Neural crest cell (in vitro differentiated cells): ENCODE results near the gene PRKCQ. TPM values are rescaled to one million over a fixed set of nuclear protein-coding genes. Genes with fewer than 3 reads are reported as not detected.

Experiments used
- DNase-seq: peaks from one replicate; pipeline ENCODE4 v3.0.0; 2021; ENCODE audit warnings: low read depth, mixed read lengths, low spot score
- H3K27ac Mint-ChIP-seq: one replicate; pipeline ENCODE4 v1.8.0; 2021; ENCODE audit warnings: mild to moderate bottlenecking, mixed read lengths; ENCODE audit not compliant: unreplicated experiment
- H3K27me3 Mint-ChIP-seq: 2 replicates; pipeline ENCODE4 v1.8.0; 2021; ENCODE audit warnings: low read depth, mild to moderate bottlenecking, mixed read lengths
- H3K36me3 Mint-ChIP-seq: 2 replicates; pipeline ENCODE4 v1.8.0; 2021; ENCODE audit warnings: low read depth, mild to moderate bottlenecking, mixed read lengths
- H3K4me1 Mint-ChIP-seq: 2 replicates; pipeline ENCODE4 v1.8.0; 2021; ENCODE audit warnings: mixed read lengths
- H3K4me3 Mint-ChIP-seq: one replicate; pipeline ENCODE4 v1.8.0; 2021; ENCODE audit warnings: mild to moderate bottlenecking, mixed read lengths
- H3K9me3 Mint-ChIP-seq: 2 replicates; pipeline ENCODE4 v1.8.0; 2021; ENCODE audit warnings: mixed read lengths
- CTCF ChIP-seq: fragments of 200-600 bp; sonication (generic); conservative IDR thresholded peaks from 2 replicates; pipeline ENCODE4 v1.5.0; 2021; ENCODE audit warnings: antibody characterized with exemption, mild to moderate bottlenecking
- total RNA-seq: library from RNA; stranded (reverse); gene quantifications from 2 replicates; pipeline ENCODE4 v1.2.1, GENCODE V29; 2021

Gene PRKCQ
- total RNA-seq, 1 donor from 2014 or later: 3.2 TPM

GRCh38 chr10:6522230-6522629 lies 57.8 kb downstream of the PRKCQ start:
- TF ChIP-seq CTCF: no peak
- DNase-seq: no peak
- Mint-ChIP-seq H3K36me3 (no peaks in the 10 kb centered on the region), H3K9me3 (no peaks in the 10 kb centered on the region), H3K27ac (no peak overlapping the region), H3K27me3 (peaks cover 7% of the 10 kb centered on the region), H3K4me3 (no peak overlapping the region), H3K4me1 (no peaks in the 10 kb centered on the region)

GRCh38 chr10:6520138-6520537 lies 59.9 kb downstream of the PRKCQ start:
- no peaks in the 10 kb centered on the region for H3K36me3 Mint-ChIP-seq
- no peaks in the 10 kb centered on the region for H3K4me1 Mint-ChIP-seq
- no peak for DNase-seq
- H3K27ac Mint-ChIP-seq: no peak overlapping the region
- H3K4me3 Mint-ChIP-seq: no peak overlapping the region
- TF ChIP-seq CTCF: no peak
- no peaks in the 10 kb centered on the region for H3K9me3 Mint-ChIP-seq
- H3K27me3 Mint-ChIP-seq: peaks cover 3% of the 10 kb centered on the region

GRCh38 chr10:6518791-6519429 lies 61.2 kb downstream of the PRKCQ start:
- Mint-ChIP-seq H3K36me3 (no peaks in the 10 kb centered on the region), H3K27me3 (peaks cover 3% of the 10 kb centered on the region), H3K27ac (no peak overlapping the region), H3K4me1 (no peaks in the 10 kb centered on the region), H3K9me3 (no peaks in the 10 kb centered on the region), H3K4me3 (no peak overlapping the region)
- no peak for DNase-seq
- TF ChIP-seq CTCF: no peak

GRCh38 chr10:6516929-6517284 lies 63.2 kb downstream of the PRKCQ start:
- Mint-ChIP-seq H3K4me1 (no peaks in the 10 kb centered on the region), H3K27ac (no peak overlapping the region), H3K4me3 (no peak overlapping the region), H3K9me3 (no peaks in the 10 kb centered on the region), H3K27me3 (peaks cover 3% of the 10 kb centered on the region), H3K36me3 (no peaks in the 10 kb centered on the region)
- no peak for TF ChIP-seq CTCF
- DNase-seq: no peak

- Mint-ChIP-seq H3K9me3 (peaks cover 2% of the 10 kb centered on the region), H3K27ac (no peak overlapping the region), H3K27me3 (peaks cover 3% of the 10 kb centered on the region), H3K36me3 (peaks cover 2% of the 10 kb centered on the region), H3K4me1 (no peaks in the 10 kb centered on the region), H3K4me3 (no peak overlapping the region)
- no peak for TF ChIP-seq CTCF
- no peak for DNase-seq
Measured at GRCh38 chr10:6516281-6516928, 63.7 kb downstream of the PRKCQ start.
